ENCODE measurements around the gene EMX1.

DNA sequence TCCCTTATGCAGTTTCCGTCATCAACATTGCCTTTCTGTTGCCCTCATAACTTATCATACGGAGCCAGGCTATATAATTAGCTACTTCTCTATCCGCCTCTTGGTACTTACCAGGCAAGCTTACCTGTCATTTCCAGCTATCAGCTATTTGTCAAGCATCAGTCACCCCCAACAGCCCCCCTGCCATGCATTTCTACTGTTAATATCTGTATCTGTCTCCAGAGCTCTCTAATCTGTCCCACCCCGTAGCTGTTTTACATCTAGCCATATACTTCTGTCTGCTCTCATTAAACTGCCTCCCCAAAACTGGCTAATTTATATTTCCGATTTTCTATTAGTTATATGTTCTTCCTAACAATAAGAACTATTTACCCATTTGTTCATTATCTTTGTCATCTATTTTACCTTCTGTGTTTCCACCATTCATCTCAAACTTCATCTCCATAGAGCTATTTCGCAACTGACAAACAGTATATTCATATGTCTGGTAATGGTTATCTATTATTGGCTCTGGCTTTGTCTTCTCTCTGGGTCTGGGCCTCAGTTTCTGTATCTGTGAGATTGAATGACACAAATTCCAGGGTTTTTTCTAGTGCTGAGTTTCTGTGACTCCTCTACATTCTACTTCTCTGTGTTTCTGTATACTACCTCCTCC, 9.6 kb downstream of the EMX1 start:
- TF ChIP-seq, protein P1, sequence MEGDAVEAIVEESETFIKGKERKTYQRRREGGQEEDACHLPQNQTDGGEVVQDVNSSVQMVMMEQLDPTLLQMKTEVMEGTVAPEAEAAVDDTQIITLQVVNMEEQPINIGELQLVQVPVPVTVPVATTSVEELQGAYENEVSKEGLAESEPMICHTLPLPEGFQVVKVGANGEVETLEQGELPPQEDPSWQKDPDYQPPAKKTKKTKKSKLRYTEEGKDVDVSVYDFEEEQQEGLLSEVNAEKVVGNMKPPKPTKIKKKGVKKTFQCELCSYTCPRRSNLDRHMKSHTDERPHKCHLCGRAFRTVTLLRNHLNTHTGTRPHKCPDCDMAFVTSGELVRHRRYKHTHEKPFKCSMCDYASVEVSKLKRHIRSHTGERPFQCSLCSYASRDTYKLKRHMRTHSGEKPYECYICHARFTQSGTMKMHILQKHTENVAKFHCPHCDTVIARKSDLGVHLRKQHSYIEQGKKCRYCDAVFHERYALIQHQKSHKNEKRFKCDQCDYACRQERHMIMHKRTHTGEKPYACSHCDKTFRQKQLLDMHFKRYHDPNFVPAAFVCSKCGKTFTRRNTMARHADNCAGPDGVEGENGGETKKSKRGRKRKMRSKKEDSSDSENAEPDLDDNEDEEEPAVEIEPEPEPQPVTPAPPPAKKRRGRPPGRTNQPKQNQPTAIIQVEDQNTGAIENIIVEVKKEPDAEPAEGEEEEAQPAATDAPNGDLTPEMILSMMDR (IDR thresholded peaks at IDR 0.05) = no peak
- no peak for TF ChIP-seq EP300 (IDR thresholded peaks at IDR 0.05)

Data from ovary (tissue), 3 donors.